GM12878 (cell line): ENCODE results near the gene BRD3.

Experiments
- IRF4 ChIP-seq: IDR thresholded peaks from 2 replicates; pipeline ENCODE4 v1.6.1; 2011; ENCODE audit warnings: low read depth, low read length
- JUNB ChIP-seq: IDR thresholded peaks from 2 replicates; pipeline ENCODE4 v1.6.1; 2016; ENCODE audit warnings: antibody characterized with exemption, mild to moderate bottlenecking
- SMAD1 ChIP-seq: fragments of 450-650 bp; IDR thresholded peaks from 2 replicates; pipeline ENCODE4 v1.6.1; 2018; ENCODE audit warnings: mild to moderate bottlenecking, low read depth; ENCODE audit not compliant: partially characterized antibody
- WRNIP1 ChIP-seq: IDR thresholded peaks from 2 replicates; pipeline ENCODE4 v1.6.1; 2011; ENCODE audit warnings: low read depth, low read length, improper control_type of control experiment, borderline replicate concordance
- ZNF207 ChIP-seq: fragments of 450-650 bp; IDR thresholded peaks from 2 replicates; pipeline ENCODE4 v1.6.1; 2014; ENCODE audit warnings: antibody characterized with exemption, mild to moderate bottlenecking, borderline replicate concordance
- TF ChIP-seq, protein P1 (sequence below), 3 experiments: IDR thresholded peaks in 2 of 3; conservative IDR thresholded peaks in 1 of 3; 2 replicates each; pipeline ENCODE4 v1.5.1; 2011; ENCODE audit warnings: low read depth in 3 of 3, low read length in 3 of 3, mild to moderate bottlenecking in 3 of 3, control low read depth in 2 of 3, moderate library complexity in 2 of 3, inconsistent platforms in 1 of 3, mixed read lengths in 1 of 3; ENCODE audit not compliant: control insufficient read depth in 2 of 3, insufficient read depth in 1 of 3; ENCODE audit errors: extremely low read depth in 1 of 3
- TF ChIP-seq, protein P2 (sequence below): IDR thresholded peaks from 2 replicates; pipeline ENCODE4 v1.6.1; 2012; ENCODE audit warnings: low read depth, low read length, improper control_type of control experiment

DNA sequence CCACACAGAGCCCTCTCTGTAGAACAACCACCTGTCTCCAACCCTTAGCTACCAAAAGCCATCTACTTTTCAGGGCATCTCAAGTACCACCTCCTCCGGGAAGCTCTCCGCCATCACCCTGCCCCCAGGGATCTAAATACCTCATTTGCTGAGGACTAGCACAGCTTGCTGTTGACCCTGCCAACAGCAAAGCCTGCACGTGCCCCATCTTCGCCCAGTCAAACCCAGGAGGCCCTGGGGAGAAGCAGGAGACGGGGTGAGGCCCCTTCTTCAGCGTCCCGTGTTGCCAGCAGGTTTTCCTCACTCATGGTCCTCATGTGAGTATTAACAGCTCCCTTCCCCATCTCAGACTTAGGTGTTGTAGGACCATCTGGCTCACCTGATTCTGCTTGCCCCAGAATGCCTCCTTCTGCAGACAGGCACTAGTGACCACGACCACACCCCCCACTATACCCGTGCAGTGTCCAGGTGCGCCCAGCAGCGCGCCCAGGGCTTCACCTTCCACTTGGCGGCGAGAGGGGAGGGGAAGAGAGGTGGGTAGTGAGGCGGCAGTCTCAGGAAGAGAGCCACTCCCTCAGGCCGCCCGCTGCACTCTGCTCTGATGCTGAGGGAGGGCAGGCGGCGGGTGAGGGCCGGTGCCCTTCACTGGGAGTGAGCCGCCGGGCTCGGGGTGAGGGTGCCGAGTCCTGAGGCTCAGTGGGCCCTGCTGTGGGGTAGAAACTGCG lies 86.8 kb downstream of the BRD3 start:
- no peak for TF ChIP-seq SMAD1
- TF ChIP-seq ZNF207 = no peak
- TF ChIP-seq, protein P1, sequence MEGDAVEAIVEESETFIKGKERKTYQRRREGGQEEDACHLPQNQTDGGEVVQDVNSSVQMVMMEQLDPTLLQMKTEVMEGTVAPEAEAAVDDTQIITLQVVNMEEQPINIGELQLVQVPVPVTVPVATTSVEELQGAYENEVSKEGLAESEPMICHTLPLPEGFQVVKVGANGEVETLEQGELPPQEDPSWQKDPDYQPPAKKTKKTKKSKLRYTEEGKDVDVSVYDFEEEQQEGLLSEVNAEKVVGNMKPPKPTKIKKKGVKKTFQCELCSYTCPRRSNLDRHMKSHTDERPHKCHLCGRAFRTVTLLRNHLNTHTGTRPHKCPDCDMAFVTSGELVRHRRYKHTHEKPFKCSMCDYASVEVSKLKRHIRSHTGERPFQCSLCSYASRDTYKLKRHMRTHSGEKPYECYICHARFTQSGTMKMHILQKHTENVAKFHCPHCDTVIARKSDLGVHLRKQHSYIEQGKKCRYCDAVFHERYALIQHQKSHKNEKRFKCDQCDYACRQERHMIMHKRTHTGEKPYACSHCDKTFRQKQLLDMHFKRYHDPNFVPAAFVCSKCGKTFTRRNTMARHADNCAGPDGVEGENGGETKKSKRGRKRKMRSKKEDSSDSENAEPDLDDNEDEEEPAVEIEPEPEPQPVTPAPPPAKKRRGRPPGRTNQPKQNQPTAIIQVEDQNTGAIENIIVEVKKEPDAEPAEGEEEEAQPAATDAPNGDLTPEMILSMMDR (IDR thresholded peaks at IDR 0.05 in 2 of 3, conservative IDR thresholded peaks at IDR 0.05 in 1 of 3; ENCODE audit: control insufficient read depth in 2 of 3, extremely low read depth in 1 of 3, insufficient read depth in 1 of 3, low read depth in 3 of 3, low read length in 3 of 3) = no peak
- TF ChIP-seq WRNIP1 = no peak
- TF ChIP-seq, protein P2, sequence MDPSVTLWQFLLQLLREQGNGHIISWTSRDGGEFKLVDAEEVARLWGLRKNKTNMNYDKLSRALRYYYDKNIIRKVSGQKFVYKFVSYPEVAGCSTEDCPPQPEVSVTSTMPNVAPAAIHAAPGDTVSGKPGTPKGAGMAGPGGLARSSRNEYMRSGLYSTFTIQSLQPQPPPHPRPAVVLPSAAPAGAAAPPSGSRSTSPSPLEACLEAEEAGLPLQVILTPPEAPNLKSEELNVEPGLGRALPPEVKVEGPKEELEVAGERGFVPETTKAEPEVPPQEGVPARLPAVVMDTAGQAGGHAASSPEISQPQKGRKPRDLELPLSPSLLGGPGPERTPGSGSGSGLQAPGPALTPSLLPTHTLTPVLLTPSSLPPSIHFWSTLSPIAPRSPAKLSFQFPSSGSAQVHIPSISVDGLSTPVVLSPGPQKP = no peak
- TF ChIP-seq JUNB = no peak
- no peak for TF ChIP-seq IRF4
